ENCODE data around the gene E2F8.
A peak's percentile ranks its signal among the peaks of the same experiment; 100 is the strongest.

DNA sequence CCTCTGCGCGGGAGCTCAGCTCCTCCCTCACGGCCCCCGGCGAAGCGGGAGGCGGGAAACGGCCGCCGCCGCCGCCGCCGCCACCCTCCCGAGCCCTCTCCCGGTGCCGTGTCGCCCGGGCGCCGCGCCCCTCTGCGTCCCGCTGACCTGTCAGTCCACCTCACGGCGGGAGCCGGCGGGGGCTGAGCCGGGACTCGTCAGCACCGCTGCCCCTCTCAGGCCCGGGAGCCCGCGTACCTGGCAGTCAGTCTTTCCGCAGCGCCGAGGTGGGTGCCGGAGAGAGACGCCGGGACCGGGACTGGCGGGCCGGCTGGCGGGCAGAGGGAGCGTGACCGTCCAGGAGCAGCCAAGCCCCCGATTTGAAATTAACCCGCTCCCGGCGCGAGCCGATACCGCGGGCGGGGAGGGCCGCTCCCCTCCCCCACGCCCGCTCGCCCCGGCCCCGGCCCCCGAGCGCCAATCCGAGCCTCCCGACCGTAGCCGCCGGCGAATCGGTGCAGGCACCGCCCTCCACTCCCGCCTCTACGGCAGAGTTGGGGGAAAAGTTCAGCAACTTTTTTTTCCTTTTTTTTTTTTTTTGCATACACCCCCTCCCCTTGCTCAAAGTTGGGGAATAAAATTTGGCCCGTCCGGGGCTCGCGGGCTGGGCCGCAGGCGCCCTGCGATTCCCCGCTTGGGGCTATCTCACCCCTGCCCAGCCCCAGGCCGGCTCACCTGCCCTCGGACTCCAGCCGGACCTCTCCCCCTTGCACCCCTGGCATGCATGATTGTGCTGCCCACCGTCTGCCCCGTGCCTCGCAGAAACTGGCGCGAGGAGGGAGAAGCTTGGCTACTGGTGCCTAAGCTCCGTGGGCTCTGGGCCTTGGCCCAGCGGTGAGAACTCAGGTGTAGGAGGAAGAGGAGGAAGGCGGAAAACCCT is 774 bp upstream of the E2F8 start:
- TF ChIP-seq, protein P1, sequence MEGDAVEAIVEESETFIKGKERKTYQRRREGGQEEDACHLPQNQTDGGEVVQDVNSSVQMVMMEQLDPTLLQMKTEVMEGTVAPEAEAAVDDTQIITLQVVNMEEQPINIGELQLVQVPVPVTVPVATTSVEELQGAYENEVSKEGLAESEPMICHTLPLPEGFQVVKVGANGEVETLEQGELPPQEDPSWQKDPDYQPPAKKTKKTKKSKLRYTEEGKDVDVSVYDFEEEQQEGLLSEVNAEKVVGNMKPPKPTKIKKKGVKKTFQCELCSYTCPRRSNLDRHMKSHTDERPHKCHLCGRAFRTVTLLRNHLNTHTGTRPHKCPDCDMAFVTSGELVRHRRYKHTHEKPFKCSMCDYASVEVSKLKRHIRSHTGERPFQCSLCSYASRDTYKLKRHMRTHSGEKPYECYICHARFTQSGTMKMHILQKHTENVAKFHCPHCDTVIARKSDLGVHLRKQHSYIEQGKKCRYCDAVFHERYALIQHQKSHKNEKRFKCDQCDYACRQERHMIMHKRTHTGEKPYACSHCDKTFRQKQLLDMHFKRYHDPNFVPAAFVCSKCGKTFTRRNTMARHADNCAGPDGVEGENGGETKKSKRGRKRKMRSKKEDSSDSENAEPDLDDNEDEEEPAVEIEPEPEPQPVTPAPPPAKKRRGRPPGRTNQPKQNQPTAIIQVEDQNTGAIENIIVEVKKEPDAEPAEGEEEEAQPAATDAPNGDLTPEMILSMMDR (IDR thresholded peaks at IDR 0.05; ENCODE audit: insufficient read depth, low read depth, low read length) = no peak
- peak; percentile 50 for TF ChIP-seq EZH2 (IDR thresholded peaks at IDR 0.05; ENCODE audit: insufficient read depth, low read length)
